ENCODE data around the gene FAT1.

FAT1 gene

DNA sequence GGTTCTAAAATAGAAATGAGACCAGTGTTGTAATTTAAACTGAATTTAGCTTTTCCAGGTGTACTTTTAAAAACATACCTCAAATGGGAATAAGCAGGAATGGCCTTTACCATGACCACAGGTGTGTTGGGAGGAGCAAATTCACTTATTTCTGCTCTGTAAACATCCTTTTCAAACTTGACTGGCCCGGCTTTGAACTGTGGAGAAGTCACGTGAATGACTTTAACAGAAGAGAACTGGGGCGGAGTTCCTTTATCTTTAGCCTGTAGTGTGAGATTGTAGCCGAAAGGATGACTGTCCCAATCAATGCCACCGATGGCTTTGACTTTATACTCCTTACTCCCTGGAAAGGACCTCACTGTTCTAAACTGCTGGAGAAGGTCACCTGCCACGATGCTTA is 15.1 kb downstream of the FAT1 start:
- no peak for DNase-seq (ENCODE audit: low spot score)
- TF ChIP-seq, protein P1, sequence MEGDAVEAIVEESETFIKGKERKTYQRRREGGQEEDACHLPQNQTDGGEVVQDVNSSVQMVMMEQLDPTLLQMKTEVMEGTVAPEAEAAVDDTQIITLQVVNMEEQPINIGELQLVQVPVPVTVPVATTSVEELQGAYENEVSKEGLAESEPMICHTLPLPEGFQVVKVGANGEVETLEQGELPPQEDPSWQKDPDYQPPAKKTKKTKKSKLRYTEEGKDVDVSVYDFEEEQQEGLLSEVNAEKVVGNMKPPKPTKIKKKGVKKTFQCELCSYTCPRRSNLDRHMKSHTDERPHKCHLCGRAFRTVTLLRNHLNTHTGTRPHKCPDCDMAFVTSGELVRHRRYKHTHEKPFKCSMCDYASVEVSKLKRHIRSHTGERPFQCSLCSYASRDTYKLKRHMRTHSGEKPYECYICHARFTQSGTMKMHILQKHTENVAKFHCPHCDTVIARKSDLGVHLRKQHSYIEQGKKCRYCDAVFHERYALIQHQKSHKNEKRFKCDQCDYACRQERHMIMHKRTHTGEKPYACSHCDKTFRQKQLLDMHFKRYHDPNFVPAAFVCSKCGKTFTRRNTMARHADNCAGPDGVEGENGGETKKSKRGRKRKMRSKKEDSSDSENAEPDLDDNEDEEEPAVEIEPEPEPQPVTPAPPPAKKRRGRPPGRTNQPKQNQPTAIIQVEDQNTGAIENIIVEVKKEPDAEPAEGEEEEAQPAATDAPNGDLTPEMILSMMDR (IDR thresholded peaks at IDR 0.05; ENCODE audit: extremely low read depth, missing control alignments): no peak

GRCh38 chr4:186707996-186708395 is 15.7 kb downstream of the FAT1 start:
- no peak for DNase-seq (ENCODE audit: low spot score)
- TF ChIP-seq, protein P1 (IDR thresholded peaks at IDR 0.05; ENCODE audit: extremely low read depth, missing control alignments): no peak

GRCh38 chr4:186707574-186707973 is 16.1 kb downstream of the FAT1 start:
- TF ChIP-seq, protein P1 (IDR thresholded peaks at IDR 0.05; ENCODE audit: extremely low read depth, missing control alignments): no peak
- no peak for DNase-seq (ENCODE audit: low spot score)

DNA sequence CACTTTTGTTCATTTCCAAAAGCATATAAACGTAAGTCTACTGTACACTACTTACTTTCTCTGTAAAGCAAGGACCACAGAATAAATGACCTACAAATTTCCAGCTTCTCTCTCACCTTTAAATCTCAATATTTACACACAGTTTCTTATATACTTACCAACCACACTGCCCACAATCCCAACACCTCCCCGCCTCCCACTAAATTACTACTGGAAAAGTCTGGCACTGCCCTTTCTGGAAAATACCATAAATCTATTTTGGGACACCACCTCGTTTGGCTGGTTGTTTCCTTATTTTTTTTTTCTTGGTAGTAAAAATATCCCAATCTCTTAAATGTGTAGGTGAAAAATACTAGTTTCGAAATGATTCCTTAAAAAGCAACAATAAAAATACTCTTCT is 19.6 kb downstream of the FAT1 start:
- TF ChIP-seq, protein P1 (IDR thresholded peaks at IDR 0.05; ENCODE audit: extremely low read depth, missing control alignments): no peak
- DNase-seq (ENCODE audit: low spot score): no peak

DNA sequence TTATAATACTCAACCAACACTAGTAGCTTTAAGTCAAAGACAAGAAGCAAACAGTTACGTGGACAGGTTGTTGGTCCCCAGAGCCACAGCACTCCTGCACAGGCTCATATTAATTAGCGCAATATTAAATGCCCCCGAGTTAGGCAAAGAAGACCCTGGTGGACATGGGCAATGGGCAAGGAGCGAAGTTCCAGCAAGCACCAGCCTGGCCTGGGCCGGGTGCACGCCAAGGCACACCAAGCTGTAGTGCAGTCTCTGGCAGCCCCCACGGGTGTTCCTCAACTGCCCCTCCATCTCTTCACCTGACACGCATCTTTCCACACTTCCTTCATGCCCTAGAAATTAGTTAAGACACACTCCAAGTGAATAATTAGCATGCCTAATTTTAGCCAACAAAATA is 20.1 kb downstream of the FAT1 start:
- no peak for DNase-seq (ENCODE audit: low spot score)
- TF ChIP-seq, protein P1 (IDR thresholded peaks at IDR 0.05; ENCODE audit: extremely low read depth, missing control alignments): no peak

GRCh38 chr4:186702940-186703339 is 20.7 kb downstream of the FAT1 start:
- no peak for DNase-seq (ENCODE audit: low spot score)
- TF ChIP-seq, protein P1 (IDR thresholded peaks at IDR 0.05; ENCODE audit: extremely low read depth, missing control alignments): no peak

DNA sequence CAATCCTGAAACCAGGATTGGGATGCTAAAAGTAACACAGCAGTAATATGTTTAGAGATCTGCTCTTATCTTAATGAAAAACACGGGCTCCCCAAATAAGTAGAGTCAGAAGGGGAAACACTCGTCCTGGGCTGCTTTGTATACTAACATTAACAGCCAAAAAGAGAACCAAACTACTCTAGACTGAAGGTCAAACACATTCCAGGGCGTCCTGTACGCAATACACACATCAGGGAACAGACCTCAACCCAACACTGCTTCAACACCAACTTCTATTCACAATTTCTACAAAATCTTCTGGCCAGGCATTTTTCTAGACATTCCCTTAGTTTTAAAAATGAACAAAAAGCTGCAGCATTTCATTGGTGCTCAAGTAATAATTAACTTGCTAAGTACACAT is 21.4 kb downstream of the FAT1 start:
- no peak for DNase-seq (ENCODE audit: low spot score)
- TF ChIP-seq, protein P1 (IDR thresholded peaks at IDR 0.05; ENCODE audit: extremely low read depth, missing control alignments): no peak
